KG1 (cell line): Measurements from ENCODE around the gene ADAMTSL4.
A peak's percentile ranks its signal among the peaks of the same experiment; 100 is the strongest.

Experiments
- DNase-seq: peaks from one replicate; lab custom pipeline; 2025; lab: John Stamatoyannopoulos, UW

The ADAMTSL4 gene

DNA sequence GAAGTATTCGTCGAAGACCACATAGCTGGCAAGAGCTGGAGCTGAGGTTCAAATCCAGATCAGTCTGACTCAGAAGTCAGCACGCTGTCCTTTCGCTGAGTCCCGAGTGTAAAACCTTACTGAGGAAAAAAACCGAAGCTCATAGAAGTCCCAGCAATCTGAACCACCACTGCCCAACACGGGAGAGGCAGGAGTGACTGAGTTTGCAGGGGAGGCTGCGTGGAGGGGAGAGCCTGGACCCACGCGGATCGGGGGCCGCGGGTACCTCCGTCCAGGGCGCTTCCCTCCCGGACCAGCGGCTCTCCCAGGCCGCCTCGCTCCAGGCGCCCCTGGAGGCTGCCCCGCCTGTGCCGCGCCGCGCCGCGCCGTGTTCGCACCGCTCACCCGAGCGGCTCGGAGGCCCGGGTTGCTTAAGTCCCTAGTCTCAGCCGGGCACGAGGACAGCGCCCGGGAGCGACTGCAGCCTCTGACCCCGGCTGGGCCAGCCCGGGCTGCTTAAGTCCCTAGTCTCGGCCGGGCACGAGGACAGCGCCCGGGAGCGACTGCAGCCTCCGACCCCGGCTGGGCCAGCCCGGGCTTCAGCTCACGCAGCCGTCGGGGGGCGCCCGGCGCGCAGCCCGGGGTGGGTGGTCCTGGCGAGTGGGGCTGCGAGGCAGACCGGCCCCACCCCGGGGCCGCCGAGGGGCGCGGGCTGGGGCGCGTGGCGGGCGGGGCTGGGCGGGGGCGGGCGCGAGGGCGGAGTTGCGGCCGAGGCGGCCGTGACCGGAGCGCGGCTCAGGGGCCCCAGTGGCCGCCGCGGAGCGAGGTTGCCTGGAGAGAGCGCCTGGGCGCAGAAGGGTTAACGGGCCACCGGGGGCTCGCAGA, at the start of gene ADAMTSL4:
ADAMTSL4 (plus strand) TSS at position 777 of the 864 bp plus-strand sequence. CDS start 2,881 bp downstream, outside the sequence.
- DNase-seq = peak; percentile 38

DNA sequence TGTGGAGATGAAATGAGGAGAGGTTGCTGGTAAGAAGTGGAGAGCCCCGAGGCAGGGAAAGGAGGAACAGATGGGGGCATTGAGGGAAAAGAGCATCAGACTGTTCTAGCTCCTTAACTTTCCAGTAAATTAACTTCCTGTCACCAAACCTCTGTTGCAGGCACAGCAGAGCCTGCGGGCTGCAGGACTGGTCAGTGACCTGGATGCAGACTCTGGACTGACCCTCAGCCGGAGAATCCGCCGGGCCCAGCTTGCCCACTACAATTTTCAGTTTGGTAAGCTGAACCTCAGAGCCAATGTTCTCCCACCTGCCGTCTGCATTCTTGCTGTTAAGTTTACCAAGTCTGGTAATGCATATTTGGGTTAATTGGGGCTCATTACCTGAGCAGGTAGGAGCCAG, 43.8 kb upstream of the ADAMTSL4 start:
- no peak for DNase-seq

- no peak for DNase-seq
Measured at GRCh38 chr1:150507912-150508864, 41.0 kb upstream of the ADAMTSL4 start, which contains the start of gene ECM1. ECM1 (plus strand) TSS chr1:150508109; CDS start chr1:150508210, 101 bp downstream.

GRCh38 chr1:150508982-150509381, 40.2 kb upstream of the ADAMTSL4 start:
- DNase-seq = no peak

DNA sequence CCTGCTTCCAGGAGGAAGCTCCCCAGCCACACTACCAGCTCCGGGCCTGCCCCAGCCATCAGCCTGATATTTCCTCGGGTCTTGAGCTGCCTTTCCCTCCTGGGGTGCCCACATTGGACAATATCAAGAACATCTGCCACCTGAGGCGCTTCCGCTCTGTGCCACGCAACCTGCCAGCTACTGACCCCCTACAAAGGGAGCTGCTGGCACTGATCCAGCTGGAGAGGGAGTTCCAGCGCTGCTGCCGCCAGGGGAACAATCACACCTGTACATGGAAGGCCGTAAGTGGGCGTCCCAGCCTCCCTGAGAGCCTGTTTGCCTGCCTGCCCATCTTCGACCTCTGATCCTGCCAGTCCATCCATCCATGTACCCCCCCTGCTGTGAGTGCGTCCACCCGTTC, 37.7 kb upstream of the ADAMTSL4 start:
- DNase-seq = no peak

DNA sequence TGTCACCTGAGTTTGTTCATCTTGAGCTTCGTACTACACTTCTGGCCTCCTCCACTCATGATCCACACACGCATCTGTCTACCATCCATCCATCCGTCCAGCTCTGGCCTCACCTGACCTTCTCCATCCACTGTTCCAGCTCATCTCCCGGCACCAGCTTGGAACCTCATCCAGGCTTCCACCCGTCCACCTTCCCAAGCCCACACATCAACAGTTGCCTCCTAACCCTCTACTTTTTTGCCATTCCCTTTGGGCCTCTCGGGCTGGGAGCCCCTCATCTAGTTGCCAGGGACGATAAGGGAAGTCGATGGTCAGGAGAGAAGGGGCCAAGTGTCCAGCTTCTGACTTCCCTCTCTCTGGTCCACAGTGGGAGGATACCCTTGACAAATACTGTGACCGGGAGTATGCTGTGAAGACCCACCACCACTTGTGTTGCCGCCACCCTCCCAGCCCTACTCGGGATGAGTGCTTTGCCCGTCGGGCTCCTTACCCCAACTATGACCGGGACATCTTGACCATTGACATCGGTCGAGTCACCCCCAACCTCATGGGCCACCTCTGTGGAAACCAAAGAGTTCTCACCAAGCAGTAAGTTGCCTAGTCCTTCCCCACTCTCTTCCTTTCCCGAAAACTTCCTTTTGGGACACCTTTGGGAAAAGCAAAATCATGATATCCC, 37.1 kb upstream of the ADAMTSL4 start:
- no peak for DNase-seq

DNA sequence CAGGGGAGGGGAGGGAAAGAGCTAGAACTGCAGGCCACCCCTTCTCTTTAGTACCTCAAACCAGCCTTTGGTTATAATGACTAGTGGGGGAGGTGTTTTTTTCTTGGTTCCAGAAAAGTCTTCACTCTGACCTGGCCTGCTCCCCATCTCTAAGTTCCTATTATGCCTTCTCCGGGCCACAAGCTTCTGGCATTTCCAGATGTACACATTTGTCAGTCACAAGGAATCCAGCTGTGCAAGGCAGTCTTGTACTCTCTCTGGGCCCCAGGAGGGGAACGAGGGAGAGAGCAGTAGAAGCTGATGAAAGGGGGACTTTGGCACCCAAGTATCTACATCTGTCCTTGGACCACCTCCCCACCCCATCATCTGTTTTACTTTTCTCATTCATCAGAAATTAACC, 36.4 kb upstream of the ADAMTSL4 start:
- no peak for DNase-seq

DNA sequence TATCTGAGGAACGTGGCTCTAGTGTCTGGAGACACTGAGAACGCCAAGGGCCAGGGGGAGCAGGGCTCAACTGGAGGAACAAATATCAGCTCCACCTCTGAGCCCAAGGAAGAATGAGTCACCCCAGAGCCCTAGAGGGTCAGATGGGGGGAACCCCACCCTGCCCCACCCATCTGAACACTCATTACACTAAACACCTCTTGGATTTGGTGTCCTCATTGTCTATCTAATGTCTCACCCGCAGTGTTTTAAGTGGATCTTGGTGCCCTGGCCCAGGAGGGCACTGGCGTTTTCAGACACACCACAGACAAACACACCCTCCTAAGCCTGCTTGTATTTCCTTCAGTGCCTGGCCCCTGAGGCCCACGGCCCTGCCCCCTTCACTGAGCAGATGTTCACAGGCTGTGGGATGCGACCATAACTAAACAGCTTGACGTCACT, 35.8 kb upstream of the ADAMTSL4 start:
- DNase-seq = no peak

DNA sequence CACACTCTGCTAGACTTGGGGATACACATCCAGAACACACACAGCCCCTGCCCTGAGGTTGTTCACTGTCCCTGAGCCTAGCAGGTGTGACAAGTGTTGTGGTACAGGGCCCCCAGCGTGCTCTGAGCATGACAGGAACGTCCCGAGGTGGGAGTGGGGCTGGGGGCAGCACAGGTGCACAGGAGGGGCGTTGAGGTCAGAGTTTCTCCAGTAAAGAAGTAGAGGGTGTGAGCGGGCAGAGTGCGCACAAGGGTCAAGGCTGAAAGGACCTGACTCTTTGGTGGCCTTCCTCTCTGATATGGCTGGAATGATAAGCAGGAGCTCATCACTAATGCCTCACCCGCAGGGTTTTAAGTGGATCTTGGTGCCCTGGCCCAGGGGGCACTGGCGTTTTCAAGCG, 34.9 kb upstream of the ADAMTSL4 start:
- no peak for DNase-seq

DNA sequence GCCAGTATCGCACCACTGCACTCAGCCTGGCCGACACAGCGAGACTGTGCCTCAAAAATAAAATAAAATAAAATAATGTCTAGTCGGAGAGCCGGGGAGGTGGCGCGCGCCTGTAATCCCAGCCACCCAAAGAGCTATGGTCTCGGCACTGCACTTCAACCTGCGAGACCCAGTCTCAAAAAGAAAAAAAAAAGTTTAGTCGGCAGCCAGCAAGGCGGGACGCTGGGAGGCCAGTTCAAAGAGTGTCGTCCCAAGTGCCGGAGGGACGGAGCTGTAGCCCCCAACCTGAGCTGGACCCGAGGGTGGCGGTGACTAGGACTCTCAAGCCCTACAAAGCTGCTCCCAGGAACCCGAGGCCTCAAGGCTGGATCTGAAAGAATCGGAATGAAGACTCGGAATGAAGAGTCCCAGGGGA, 34.3 kb upstream of the ADAMTSL4 start:
- DNase-seq = no peak

DNA sequence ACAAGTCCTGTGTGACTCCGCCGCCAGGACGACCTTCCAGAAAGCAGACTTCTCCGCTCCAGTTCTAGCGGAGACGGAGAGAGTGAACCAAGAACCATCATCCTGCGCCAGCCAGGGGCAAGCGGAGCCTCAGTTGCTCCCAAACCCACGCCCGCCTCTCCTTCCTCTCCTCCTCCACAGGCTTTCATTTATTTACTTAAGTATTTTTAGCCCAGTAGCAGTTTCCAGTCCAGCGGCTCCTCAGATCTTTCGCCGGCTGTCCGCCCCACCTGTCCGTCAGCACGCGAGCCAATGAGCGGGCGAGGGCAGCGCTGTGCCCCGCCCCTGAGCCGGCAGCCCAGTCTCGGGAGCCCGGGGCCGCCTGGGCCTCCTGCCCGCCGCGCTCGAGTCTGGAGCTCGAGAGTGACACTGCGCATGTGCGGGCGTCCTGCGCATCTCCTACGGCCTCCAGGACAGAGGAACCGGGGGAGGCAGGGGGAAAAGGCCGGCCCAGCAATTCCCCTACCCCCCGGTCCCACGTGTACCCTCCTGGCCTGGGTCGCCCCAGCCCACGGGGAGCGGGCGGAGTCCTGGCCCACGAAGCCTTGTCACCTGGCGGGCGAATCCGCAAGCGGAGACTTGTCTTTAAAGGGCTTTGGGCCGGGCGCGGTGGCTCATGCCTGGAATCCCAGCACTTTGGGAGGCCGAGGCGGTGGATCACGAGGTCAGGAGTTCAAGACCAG, 33.7 kb upstream of the ADAMTSL4 start, which contains the start of gene FALEC:
FALEC (plus strand) TSS at position 425 of the 722 bp plus-strand sequence.
- peak; percentile 82 for DNase-seq

GRCh38 chr1:150516050-150516591, 33.1 kb upstream of the ADAMTSL4 start:
- DNase-seq = no peak

GRCh38 chr1:150516616-150517015, 32.6 kb upstream of the ADAMTSL4 start:
- no peak for DNase-seq

- DNase-seq = no peak
Measured at GRCh38 chr1:150521196-150521968, 27.8 kb upstream of the ADAMTSL4 start.

- no peak for DNase-seq
Measured at GRCh38 chr1:150525348-150525747, 23.9 kb upstream of the ADAMTSL4 start.

DNA sequence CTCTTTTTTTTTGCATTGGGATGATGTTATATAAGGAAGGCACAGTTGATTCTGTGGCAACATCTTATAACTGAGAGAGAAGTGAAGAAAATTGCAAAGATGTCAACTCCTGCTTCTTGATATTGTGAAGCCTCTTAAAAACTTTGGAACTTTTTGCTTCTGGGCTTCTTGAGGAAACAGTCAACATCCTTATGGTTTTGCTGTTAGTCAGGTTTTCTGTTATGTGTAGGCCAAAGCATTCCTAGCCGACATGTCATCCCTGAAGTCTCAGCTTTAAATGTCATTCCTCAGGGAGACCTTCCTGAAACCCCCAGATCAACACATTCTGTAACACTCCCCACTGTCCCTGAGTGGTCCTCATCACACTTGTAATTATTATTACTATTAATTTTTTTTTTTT, 21.0 kb upstream of the ADAMTSL4 start:
- no peak for DNase-seq

DNA sequence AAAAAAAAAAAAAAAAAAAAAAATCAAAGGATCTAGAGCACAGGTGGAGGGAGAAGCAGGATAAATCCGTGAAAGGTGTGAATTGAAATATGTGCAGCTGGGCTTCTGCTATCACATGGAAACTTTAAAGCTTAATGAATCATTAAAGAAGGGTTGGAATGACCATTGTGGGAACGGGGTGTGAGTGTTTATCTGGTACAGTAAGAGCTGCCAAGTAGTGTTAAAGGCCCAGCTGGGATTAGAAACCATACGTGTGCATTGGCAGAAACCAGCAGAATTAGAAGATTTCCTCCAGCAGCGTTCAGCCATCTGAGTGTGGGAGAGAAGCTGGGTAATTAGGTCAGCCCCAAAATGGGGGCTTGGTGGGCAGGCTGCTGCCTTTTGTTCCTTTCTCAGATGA, 20.2 kb upstream of the ADAMTSL4 start:
- DNase-seq = no peak

- no peak for DNase-seq
Measured at GRCh38 chr1:150530491-150531159, 18.6 kb upstream of the ADAMTSL4 start.

DNA sequence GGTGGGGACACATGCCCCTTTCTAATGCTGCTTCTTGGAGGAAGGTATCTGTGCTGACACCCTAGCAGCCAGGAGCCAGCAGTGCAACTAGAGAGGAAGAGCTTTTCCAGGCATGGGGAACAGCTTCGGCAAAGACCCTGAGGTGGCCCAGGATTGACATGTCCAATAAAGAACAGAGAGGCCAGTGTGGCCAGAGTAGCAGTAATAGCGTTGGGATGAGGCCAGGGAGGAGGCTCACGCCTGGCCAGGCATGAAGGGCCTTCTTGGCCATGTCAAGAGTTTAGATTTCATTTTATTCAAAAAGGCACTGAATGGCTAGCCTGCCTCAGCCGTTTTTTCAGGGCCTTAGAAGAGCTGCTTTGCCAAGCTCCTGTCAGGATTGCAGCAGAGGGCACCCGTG, 16.3 kb upstream of the ADAMTSL4 start:
- no peak for DNase-seq

- no peak for DNase-seq
Measured at GRCh38 chr1:150534002-150534401, 15.2 kb upstream of the ADAMTSL4 start.
